Fibroblast of pulmonary artery (primary cell): ENCODE measurements around the gene OR6Q1.

ENCODE experiments used
- DNase-seq: peaks from one replicate; pipeline ENCODE4 v3.0.0-alpha.2; 2010; ENCODE audit warnings: low read depth
- H3K4me3 ChIP-seq: replicated peaks from 2 replicates; pipeline ENCODE4 v1.5.1; 2011; ENCODE audit warnings: low read depth, mild to moderate bottlenecking, control low read depth, low read length, moderate library complexity
- TF ChIP-seq, protein P1 (sequence below): IDR thresholded peaks from 2 replicates; pipeline ENCODE4 v1.5.1; 2011; ENCODE audit warnings: mild to moderate bottlenecking, control low read depth, low read length, inconsistent platforms; ENCODE audit errors: missing control alignments

Gene OR6Q1

GRCh38 chr11:58055806-58056401 is 25.2 kb downstream of the OR6Q1 start:
- DNase-seq = no peak
- no peak overlapping the region for H3K4me3 ChIP-seq
- TF ChIP-seq, protein P1, sequence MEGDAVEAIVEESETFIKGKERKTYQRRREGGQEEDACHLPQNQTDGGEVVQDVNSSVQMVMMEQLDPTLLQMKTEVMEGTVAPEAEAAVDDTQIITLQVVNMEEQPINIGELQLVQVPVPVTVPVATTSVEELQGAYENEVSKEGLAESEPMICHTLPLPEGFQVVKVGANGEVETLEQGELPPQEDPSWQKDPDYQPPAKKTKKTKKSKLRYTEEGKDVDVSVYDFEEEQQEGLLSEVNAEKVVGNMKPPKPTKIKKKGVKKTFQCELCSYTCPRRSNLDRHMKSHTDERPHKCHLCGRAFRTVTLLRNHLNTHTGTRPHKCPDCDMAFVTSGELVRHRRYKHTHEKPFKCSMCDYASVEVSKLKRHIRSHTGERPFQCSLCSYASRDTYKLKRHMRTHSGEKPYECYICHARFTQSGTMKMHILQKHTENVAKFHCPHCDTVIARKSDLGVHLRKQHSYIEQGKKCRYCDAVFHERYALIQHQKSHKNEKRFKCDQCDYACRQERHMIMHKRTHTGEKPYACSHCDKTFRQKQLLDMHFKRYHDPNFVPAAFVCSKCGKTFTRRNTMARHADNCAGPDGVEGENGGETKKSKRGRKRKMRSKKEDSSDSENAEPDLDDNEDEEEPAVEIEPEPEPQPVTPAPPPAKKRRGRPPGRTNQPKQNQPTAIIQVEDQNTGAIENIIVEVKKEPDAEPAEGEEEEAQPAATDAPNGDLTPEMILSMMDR = no peak

DNA sequence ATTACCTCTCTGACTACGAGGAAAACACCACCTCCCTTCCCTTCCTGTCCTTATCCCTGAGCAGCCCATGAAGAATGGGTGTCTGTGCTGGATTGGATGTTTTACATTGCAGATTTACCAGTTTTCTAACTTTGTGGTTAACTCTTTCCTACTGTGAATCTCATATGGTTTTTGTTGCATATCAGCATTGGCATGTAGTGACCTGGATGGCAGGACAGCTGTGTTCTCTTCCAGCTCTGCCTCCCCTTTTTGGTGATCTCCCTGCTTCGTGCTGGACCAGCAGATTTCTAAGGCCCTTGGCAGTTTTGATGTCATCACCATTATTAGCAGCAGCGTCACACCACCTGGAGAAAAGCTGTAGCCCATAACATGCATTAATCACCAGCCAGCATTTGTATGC is 26.7 kb downstream of the OR6Q1 start:
- no peak for DNase-seq
- TF ChIP-seq, protein P1 = no peak
- no peak overlapping the region for H3K4me3 ChIP-seq

GRCh38 chr11:58058276-58059006 is 27.7 kb downstream of the OR6Q1 start:
- H3K4me3 ChIP-seq = no peak overlapping the region
- TF ChIP-seq, protein P1 = no peak
- DNase-seq = no peak

DNA sequence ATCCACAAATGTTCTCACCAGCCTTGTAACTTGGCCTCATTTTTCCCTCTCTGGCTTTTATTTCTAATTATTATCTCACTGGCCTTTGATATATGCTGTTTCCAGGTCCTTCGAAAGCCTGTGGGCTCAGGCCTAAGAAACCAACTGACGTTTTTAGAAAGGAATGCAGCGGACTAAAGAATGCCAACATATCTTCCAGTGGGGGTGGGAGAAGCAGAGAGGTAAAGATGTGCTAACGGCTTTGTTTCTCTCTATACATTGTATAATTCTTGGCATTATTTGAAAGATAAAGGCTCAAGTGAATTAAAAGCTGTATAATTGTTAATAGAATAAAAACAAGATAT is 28.2 kb downstream of the OR6Q1 start:
- TF ChIP-seq, protein P1 = no peak
- DNase-seq = peak; percentile 91
- no peak overlapping the region for H3K4me3 ChIP-seq

DNA sequence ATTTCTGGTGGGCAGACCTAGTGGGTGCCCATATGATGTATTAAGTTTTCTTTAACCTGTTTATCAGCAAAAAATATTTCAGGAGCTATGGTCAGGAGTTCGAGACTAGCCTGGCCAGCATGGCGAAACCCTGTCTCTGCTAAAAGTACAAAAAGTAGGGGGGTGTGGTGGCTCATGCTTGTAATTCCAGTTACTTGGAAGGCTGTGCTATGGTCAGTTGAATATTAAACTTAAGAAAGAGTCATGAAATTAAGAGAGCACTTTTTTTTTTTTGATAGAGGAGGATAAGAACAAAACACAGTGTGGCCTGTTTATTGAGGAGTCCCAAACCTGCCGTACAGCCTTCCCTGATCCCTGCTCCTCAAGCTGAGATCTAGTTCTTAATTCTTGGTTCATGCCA is 29.8 kb downstream of the OR6Q1 start:
- DNase-seq = no peak
- no peak overlapping the region for H3K4me3 ChIP-seq
- TF ChIP-seq, protein P1 = no peak

DNA sequence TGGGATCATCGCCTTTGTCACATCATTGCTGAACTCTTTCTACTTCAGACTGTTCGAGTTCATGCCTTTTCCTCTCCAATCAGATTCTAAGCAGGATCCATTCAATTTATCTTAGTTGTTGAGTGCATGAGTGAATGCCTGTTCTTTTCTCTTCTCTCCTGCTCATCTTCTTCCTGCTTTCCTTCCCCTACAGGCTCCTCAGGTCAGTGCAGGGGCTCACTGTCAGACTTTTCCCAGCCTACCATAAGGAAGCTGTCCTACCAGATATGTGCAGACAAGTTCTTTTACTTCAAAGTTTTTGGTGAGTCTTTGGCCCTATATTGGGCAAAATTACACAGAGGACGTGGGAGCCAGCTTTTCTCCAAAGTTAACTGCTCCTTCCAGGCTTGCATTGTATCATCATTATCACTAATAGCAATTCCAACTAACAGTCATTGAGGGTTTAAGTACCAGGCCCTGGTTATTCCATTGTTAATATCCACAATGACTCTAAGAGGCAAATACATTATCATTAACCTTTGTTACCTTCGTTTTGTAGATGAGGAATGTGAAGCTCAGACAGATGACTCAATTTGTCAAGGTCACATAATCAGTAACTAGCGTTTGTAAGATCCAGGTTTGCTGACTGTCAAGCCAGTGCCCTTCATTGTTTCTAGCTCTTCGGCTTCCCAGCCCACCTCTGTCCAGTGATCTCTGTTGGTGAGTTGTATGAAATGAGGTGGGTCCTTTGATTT is 30.4 kb downstream of the OR6Q1 start:
- H3K4me3 ChIP-seq = no peak overlapping the region
- no peak for DNase-seq
- TF ChIP-seq, protein P1 = peak; percentile 31
